Neuronal stem cell (in vitro differentiated cells): ENCODE data around the gene IMMP2L.

Experiments
- DNase-seq: peaks from one replicate; pipeline ENCODE4 v3.0.0-alpha.2; 2013; ENCODE audit warnings: low spot score
- H2AFZ ChIP-seq: one replicate; pipeline ENCODE4 v1.6.1; 2013; ENCODE audit warnings: mild to moderate bottlenecking, low read length, inconsistent platforms
- H2AK5ac ChIP-seq: 2 replicates; pipeline ENCODE4 v1.6.1; 2013; ENCODE audit warnings: low read depth, mild to moderate bottlenecking, inconsistent platforms, low read length, moderate library complexity, mixed read lengths
- H2BK120ac ChIP-seq: 2 replicates; pipeline ENCODE4 v1.6.1; 2013; ENCODE audit warnings: low read depth, mild to moderate bottlenecking, inconsistent platforms, low read length, moderate library complexity, mixed read lengths
- H2BK12ac ChIP-seq: one replicate; pipeline ENCODE4 v1.6.1; 2013; ENCODE audit warnings: low read length, inconsistent platforms
- H2BK15ac ChIP-seq: 2 replicates; pipeline ENCODE4 v1.6.1; 2013; ENCODE audit warnings: mild to moderate bottlenecking, low read length, inconsistent platforms, mixed read lengths
- H2BK5ac ChIP-seq: one replicate; pipeline ENCODE4 v1.6.1; 2013; ENCODE audit warnings: inconsistent platforms, mild to moderate bottlenecking, low read length, moderate library complexity
- H3K14ac ChIP-seq: one replicate; pipeline ENCODE4 v1.6.1; 2013; ENCODE audit warnings: low read length, inconsistent platforms
- H3K18ac ChIP-seq: 2 replicates; pipeline ENCODE4 v1.6.1; 2013; ENCODE audit warnings: low read length, inconsistent platforms
- H3K23ac ChIP-seq: 2 replicates; pipeline ENCODE4 v1.6.1; 2013; ENCODE audit warnings: low read depth, mild to moderate bottlenecking, mixed read lengths, low read length, inconsistent platforms; ENCODE audit not compliant: poor library complexity
- H3K27ac ChIP-seq: replicated peaks from 3 replicates; pipeline ENCODE4 v1.5.1; 2013; ENCODE audit warnings: low read length, inconsistent platforms
- H3K27me3 ChIP-seq, 3 experiments: 2 replicates each; pipeline ENCODE4 v1.6.1; 2013; ENCODE audit warnings: low read length in 3 of 3, mild to moderate bottlenecking in 2 of 3, inconsistent platforms in 1 of 3, low read depth in 1 of 3, mixed read lengths in 1 of 3, moderate library complexity in 1 of 3; ENCODE audit not compliant: control insufficient read depth in 3 of 3, insufficient read depth in 3 of 3
- H3K36me3 ChIP-seq, 2 donors: replicated peaks in 1 of 2; 2 replicates each; pipeline ENCODE4 v1.6.1; 2013; ENCODE audit warnings: low read length in 2 of 2; ENCODE audit not compliant: control insufficient read depth in 2 of 2, insufficient read depth in 2 of 2
- H3K4ac ChIP-seq: 2 replicates; pipeline ENCODE4 v1.6.1; 2013; ENCODE audit warnings: inconsistent platforms, mild to moderate bottlenecking, low read length, moderate library complexity
- H3K4me1 ChIP-seq, 2 donors: 1 replicate in 1 of 2; 2 replicates in 1 of 2; pipeline ENCODE4 v1.6.1; 2013; ENCODE audit warnings: low read length in 2 of 2, low read depth in 1 of 2; ENCODE audit not compliant: control insufficient read depth in 2 of 2, insufficient read depth in 1 of 2
- H3K4me2 ChIP-seq: one replicate; pipeline ENCODE4 v1.6.1; 2013; ENCODE audit warnings: mild to moderate bottlenecking, low read length, inconsistent platforms; ENCODE audit not compliant: insufficient read depth, poor library complexity, severe bottlenecking
- H3K4me3 ChIP-seq, 2 donors: 2 replicates each; pipeline ENCODE4 v1.5.1; 2013; ENCODE audit warnings: low read length in 2 of 2, mild to moderate bottlenecking in 2 of 2, inconsistent platforms in 1 of 2, moderate library complexity in 1 of 2
- H3K79me1 ChIP-seq: one replicate; pipeline ENCODE4 v1.6.1; 2013; ENCODE audit warnings: low read depth, mild to moderate bottlenecking, inconsistent platforms, low read length, moderate library complexity
- H3K9ac ChIP-seq: one replicate; pipeline ENCODE4 v1.6.1; 2013; ENCODE audit warnings: mild to moderate bottlenecking, low read depth, low read length, inconsistent platforms; ENCODE audit not compliant: poor library complexity
- H3K9me3 ChIP-seq, 2 donors: replicated peaks in 1 of 2; 2 replicates each; pipeline versions ENCODE3 to v1.6.1; 2013; ENCODE audit warnings: low read length in 2 of 2, mild to moderate bottlenecking in 2 of 2, inconsistent platforms in 1 of 2, low read depth in 1 of 2, mixed read lengths in 1 of 2, moderate library complexity in 1 of 2; ENCODE audit not compliant: control insufficient read depth in 2 of 2, insufficient read depth in 1 of 2
- H4K8ac ChIP-seq: one replicate; pipeline ENCODE4 v1.6.1; 2013; ENCODE audit warnings: low read depth, mild to moderate bottlenecking, inconsistent platforms, low read length, moderate library complexity
- H4K91ac ChIP-seq: one replicate; pipeline ENCODE4 v1.6.1; 2013; ENCODE audit warnings: low read length, low read depth, mild to moderate bottlenecking, inconsistent platforms; ENCODE audit not compliant: poor library complexity
- WGBS, 2 donors: extraction: QIAGEN DNeasy Blood & Tissue Kit; methylation state at CpG; one replicate each; pipeline ENCODE4 v1.1.7; 2013; ENCODE audit warnings: missing lambda C conversion rate in 2 of 2, mixed read lengths in 1 of 2; ENCODE audit not compliant: insufficient read length in 2 of 2, insufficient replicate concordance in 1 of 2; ENCODE audit errors: extremely low coverage in 2 of 2; 5-methylcytosine and 5-hydroxymethylcytosine counted together

Gene IMMP2L

GRCh38 chr7:110962826-110963225 is 599.5 kb downstream of the IMMP2L start:
- Histone ChIP-seq H4K91ac (no peak overlapping the region), H3K18ac (no peak overlapping the region), H3K4me2 (no peak overlapping the region), H3K4ac (no peak overlapping the region), H2BK5ac (no peak overlapping the region), H2AFZ (no peak overlapping the region), H3K9ac (no peak overlapping the region), H3K27ac (no peak overlapping the region), H2AK5ac (no peak overlapping the region), H3K27me3 (no peaks in the 10 kb centered on the region), H3K9me3 (no peaks in the 10 kb centered on the region), H4K8ac (no peak overlapping the region), H3K36me3 (no peaks in the 10 kb centered on the region), H3K4me1 (no peaks in the 10 kb centered on the region), H3K23ac (no peak overlapping the region), H2BK120ac (no peak overlapping the region), H2BK12ac (no peak overlapping the region), H3K79me1 (no peaks in the 10 kb centered on the region), H3K4me3 (no peak overlapping the region), H2BK15ac (no peak overlapping the region), H3K14ac (no peak overlapping the region)
- no peak for DNase-seq
- WGBS, 2 donors: no CpG with 5 or more reads among the region's 3 CpGs

- Histone ChIP-seq H3K9ac (no peak overlapping the region), H3K4me3 (no peak overlapping the region), H2BK12ac (no peak overlapping the region), H2BK15ac (no peak overlapping the region), H2BK120ac (no peak overlapping the region), H3K18ac (no peak overlapping the region), H3K79me1 (no peaks in the 10 kb centered on the region), H3K4me2 (no peak overlapping the region), H3K27me3 (no peaks in the 10 kb centered on the region), H3K4ac (no peak overlapping the region), H3K36me3 (no peaks in the 10 kb centered on the region), H3K9me3 (no peaks in the 10 kb centered on the region), H2AK5ac (no peak overlapping the region), H2AFZ (no peak overlapping the region), H3K14ac (no peak overlapping the region), H4K91ac (no peak overlapping the region), H4K8ac (no peak overlapping the region), H2BK5ac (no peak overlapping the region), H3K23ac (no peak overlapping the region), H3K4me1 (no peaks in the 10 kb centered on the region), H3K27ac (no peak overlapping the region)
- WGBS, 2 donors: no CpG with 5 or more reads among the region's 2 CpGs
- DNase-seq: no peak
Observed at GRCh38 chr7:110962374-110962773, 599.9 kb downstream of the IMMP2L start.

DNA sequence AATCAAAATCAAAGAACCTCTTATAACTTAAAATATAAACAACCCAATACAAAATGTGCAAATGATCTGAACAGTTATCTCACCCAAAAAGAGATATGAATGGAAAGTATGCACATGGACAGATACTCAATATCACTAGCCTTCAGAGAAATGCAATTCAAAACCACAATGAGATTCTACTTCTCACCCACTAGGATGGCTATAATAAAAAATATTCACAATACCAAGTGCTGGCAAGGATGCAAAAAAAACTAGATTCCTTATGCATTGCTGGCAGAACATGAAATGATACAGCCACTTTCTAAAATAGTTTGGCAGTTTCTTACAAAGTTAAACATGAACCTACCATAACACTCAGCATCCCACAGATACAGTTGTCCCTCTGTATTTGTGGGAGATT is 601.5 kb downstream of the IMMP2L start:
- Histone ChIP-seq H3K79me1 (no peaks in the 10 kb centered on the region), H3K4me3 (no peak overlapping the region), H3K9me3 (no peaks in the 10 kb centered on the region), H3K18ac (no peak overlapping the region), H2AK5ac (no peak overlapping the region), H3K4me1 (no peaks in the 10 kb centered on the region), H2BK5ac (no peak overlapping the region), H2BK12ac (no peak overlapping the region), H2BK15ac (no peak overlapping the region), H3K4me2 (no peak overlapping the region), H3K23ac (no peak overlapping the region), H4K8ac (no peak overlapping the region), H2BK120ac (no peak overlapping the region), H4K91ac (no peak overlapping the region), H3K27ac (no peak overlapping the region), H3K36me3 (no peaks in the 10 kb centered on the region), H2AFZ (no peak overlapping the region), H3K4ac (no peak overlapping the region), H3K14ac (no peak overlapping the region), H3K9ac (no peak overlapping the region), H3K27me3 (no peaks in the 10 kb centered on the region)
- no peak for DNase-seq

DNA sequence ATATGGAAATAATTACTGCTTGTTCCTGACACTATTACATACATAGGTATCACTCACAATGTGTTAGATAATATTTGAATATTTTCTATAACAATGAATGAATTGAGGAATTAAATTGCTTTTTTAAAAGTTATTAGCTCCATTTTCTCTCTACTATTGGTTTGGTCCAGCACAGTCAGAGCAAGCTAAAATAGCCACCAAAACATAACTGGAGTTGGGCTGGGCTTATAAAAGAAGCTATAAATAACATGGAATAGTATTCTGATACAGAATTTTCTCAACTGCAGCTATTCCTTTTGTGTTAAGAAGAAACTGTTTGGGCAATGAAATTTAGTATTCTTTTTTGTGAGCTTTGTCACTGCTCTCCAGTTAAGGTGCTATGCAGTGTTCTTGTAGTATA is 614.0 kb downstream of the IMMP2L start:
- H4K91ac ChIP-seq: no peak overlapping the region
- H3K36me3 ChIP-seq: no peaks in the 10 kb centered on the region
- H3K23ac ChIP-seq: no peak overlapping the region
- no peak overlapping the region for H3K27ac ChIP-seq
- peaks cover 0 to 3% of the 10 kb centered on the region in 2 donors for H3K4me1 ChIP-seq
- H2BK5ac ChIP-seq: no peak overlapping the region
- H2BK120ac ChIP-seq: no peak overlapping the region
- H3K4me2 ChIP-seq: no peak overlapping the region
- H3K14ac ChIP-seq: no peak overlapping the region
- H3K4ac ChIP-seq: no peak overlapping the region
- no peak overlapping the region for H3K9ac ChIP-seq
- H2AK5ac ChIP-seq: no peak overlapping the region
- no peak overlapping the region for H2BK12ac ChIP-seq
- H4K8ac ChIP-seq: no peak overlapping the region
- H3K27me3 ChIP-seq: no peaks in the 10 kb centered on the region
- no peaks in the 10 kb centered on the region for H3K79me1 ChIP-seq
- H3K9me3 ChIP-seq: no peaks in the 10 kb centered on the region
- H3K18ac ChIP-seq: no peak overlapping the region
- no peak for DNase-seq
- no peak overlapping the region for H3K4me3 ChIP-seq
- no peak overlapping the region for H2AFZ ChIP-seq
- H2BK15ac ChIP-seq: no peak overlapping the region
